COLO668 (cell line): Measurements from ENCODE around the gene CCDC187.
"Not testable (repeated sequence)": the region's sequence is repeated elsewhere in the genome, so short reads cannot be mapped to it uniquely, and the experiment has no call there.

Experiments used
- DNase-seq: peaks from one replicate; lab custom pipeline; 2025; ENCODE audit not compliant: unreplicated experiment; lab: John Stamatoyannopoulos, UW

CCDC187 gene

DNA sequence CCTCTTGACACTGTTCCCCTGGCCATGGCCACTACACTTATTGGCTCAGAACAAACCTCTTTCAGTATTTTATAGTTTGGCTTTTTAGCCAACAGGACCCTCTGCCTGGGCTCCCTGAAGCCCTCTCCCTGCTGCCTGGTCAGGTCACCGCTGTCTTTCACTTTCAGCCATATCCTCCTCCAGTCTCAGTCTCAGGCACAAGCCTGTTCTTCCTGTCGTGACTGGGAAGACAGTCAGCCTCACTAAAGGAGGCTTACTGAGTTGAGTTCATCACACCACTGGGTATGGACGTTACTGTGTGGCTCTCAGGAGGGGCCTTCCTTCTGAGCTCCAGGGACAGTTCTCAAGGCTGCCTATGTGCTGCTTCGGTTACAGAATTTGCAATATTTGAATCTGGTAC is 60.3 kb downstream of the CCDC187 start:
- no peak for DNase-seq

DNA sequence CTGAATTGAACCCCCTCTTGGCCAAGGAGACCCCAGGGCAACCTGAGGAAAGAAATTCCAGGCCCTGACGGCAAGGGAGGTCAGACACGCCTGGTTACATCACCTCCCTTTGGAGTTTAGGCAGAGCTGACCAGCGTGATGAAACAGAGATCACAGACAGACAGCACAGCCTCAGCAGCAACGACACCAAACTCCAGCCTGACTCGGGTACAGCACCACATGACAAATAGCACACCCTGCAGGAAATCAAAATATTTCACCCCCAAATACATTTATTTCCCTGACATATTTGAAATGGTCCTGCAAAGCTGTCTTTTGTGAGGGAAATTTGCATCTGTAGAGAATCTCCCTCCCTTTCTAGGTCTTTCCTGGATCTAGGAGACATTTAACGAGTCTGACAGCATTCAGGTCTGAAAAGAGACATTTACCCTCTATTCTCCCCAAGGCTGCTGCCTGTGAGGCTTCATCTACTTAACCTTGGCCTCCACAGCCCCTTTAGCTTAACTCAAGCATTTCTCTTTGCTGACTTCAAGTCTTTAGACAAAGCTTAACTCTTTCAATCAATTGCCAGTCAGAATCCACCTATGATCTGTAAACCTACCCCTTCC is 60.9 kb downstream of the CCDC187 start:
- DNase-seq: no peak

DNA sequence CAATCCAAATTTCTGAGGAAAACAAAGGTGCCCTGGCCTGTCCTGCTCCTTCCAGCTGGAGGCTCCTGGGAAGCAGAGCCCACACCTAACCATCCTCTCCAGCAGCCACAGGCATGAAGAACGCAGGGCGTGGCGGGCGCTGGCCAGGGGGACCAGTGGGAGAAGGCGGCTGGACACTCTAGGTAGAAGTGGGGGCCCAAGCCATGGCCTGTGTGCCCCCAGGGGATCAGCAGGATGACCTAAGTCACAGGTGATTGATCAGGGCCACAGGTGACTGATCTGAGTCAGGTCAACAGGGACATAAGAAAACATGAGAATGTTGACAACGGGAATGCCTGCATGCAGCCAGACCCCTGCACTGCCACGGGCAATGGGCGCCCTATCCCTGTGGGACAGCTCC is 61.6 kb downstream of the CCDC187 start:
- DNase-seq: no peak

DNA sequence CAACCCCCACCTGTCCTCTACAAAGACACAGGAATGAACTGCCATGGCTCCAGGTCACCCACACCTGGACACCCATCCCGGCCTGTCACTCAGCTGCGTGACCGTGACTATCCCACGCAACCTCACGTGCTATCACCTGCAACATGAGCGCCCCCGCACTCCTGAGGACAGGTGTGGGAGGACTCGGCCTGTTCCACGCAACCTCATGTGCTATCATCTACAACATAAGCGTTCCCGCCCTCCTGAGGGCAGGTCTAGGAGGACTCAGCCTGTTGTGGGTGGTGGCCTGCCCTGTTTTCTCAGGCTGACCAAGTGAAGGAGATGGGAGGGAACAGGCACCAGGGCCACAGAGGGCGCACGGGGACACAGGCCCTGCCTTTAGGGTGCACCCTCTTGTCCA is 62.4 kb downstream of the CCDC187 start:
- peak; percentile 17 for DNase-seq

DNA sequence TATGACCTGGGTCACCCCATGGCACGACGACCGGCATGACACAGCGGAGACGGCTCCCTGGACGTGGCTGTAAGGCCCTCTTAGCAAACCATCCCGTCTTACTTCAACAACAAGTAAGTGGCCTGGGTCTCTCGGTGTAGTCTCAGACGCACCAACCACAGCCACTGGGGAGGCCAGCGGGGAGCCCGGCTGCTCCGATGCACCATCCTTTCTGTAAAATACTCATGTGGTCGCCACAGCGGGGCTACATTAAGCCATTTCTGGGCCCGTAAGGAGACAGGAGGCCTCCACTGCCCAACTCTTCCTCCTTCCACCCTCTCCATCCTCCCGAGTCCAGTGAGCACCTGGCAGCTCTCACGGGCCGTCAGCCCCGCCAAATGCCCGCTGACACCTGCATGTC is 63.0 kb downstream of the CCDC187 start:
- DNase-seq: no peak

DNA sequence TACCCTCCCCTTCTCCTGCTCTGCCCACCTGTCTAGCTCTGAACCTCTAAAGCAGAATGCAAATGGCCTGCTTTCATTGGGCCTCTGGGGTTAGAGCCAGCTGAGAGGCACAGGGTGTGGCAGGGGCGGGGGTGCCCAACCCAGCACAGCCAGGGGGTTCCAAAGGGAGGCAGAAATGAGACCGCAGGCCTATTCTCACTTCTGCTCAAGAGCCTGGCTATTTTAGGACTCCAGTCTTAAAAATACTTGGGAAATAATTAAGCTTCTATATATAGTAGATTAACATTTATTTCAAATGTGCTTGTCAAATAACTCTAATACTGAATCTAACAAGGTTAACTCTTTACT is 63.9 kb downstream of the CCDC187 start:
- peak; percentile 54 for DNase-seq

DNA sequence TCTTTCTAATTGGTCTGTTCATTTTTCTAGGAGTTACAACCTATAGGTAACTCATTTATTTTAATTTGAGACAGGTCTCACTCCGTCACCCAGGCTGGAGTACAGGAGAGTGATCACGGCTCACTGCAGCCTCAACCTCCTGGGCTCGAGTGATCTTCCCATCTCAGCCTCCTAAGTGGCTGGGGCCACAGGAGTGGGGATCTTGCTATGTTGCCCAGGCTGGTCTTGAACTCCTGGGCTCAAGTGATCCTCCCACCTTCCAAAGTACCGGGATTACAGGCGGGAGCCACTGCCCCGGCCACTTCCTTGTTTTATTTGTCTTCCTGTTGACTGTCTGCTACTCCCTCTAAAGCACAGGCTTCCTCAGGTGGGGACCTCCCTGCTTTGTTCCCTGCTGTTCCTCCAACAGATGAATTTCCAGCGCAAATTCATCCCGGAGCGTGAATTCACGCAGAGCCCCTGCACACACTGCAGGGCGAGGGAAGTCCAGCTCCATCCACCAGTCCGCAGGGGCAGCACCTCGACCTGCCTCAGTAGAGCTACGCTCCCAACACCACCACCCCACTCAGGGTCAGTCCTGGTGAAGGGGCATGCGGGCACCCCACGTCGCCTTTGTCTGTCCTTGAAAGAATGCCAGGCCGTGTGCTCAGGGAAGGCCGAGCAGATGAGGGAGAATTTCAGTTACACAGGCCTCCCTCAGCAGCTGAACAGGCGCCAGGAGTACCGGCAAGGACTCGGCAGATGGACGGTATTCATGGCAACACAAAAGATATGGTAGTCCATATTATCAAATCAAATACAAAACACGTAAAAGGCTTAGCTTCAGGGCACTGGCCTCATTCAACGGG is 64.5 kb downstream of the CCDC187 start:
- peak; percentile 54 for DNase-seq

DNA sequence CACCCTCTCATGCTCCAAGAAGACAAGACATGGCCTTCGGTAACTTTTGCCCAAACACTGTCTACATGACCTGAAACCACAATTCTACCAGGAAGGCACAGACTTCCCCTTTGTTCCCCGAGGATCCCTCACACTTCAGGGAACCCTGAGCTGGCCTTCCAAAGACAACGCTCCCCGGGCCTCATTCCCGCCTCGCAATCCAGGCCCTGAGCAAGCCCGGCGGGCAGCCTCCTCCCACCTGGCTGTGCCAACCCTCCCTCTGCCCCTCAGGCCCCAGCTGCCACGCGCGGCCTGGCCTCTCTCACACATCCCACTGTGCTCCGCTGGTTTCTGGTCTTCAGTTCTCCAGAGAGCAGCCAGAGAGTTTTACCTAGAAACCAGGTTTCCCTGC is 65.6 kb downstream of the CCDC187 start:
- DNase-seq: no peak

DNA sequence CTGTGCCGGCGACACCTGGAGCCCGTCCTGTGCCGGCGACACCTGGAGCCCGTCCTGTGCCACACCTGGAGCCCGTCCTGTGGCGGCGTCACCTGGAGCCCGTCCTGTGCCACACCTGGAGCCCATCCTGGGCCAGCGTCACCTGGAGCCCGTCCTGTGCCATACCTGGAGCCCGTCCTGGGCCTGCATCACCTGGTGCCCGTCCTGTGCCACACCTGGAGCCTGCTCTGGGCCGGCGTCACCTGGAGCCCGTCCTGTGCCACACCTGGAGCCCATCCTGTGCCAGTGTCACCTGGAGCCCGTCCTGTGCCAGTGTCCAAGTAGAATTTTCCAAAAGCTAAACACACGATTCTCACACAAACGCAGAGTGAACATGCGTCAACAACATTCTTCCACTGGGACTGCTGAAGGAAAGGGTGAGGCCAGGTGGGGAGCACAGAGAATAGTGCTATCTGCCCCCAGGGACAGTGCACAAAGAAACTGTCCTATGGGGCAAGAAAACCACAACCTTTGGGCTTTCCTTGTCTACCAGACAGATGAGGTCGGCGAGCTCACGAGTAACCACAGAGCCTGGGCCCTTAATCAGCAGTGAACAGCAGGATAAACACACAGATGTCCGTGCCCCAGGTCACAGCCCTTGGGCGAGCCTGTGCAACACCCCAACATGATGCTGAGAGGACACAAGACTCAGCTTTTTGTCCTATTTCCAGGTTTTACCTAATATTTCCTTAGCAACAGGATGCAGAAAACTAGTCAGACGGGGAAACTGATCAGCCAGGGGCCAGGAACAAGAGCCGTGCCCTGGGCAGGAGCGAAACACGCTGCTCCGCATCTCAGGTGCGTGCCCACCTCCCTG is 66.2 kb downstream of the CCDC187 start:
- no peak for DNase-seq

DNA sequence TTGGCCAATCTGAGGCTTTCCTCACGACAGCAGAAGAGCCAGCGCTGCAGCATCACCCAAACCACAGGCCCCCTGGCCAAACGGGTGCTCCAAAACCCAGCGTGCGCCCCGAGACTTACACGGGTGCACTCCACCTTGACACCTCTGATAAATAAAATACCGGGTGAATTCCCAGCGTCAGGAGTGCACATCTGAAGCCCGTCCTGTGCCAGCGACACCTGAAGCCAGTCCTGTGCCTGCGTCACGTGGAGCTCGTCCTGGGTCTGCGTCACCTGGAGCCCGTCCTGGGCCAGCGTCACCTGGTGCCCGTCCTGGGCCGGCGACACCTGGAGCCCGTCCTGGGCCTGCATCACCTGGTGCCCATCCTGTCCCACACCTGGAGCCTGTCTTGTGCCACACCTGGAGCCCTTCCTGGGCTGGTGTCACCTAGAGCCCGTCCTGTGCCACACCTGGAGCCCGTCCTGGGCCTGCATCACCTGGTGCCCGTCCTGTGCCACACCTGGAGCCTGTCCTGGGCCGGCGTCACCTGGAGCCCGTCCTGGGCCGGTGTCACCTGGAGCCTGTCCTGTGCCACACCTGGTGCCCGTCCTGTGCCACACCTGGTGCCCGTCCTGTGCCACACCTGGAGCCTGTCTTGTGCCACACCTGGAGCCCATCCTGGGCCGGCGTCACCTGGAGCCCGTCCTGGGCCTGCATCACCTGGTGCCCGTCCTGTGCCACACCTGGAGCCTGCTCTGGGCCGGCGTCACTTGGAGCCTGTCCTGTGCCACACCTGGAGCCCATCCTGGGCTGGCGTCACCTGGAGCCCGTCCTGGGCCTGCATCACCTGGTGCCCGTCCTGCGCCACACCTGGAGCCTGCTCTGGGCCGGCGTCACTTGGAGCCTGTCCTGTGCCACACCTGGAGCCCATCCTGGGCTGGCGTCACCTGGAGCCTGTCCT is 67.2 kb downstream of the CCDC187 start:
- not testable (repeated sequence) for DNase-seq

DNA sequence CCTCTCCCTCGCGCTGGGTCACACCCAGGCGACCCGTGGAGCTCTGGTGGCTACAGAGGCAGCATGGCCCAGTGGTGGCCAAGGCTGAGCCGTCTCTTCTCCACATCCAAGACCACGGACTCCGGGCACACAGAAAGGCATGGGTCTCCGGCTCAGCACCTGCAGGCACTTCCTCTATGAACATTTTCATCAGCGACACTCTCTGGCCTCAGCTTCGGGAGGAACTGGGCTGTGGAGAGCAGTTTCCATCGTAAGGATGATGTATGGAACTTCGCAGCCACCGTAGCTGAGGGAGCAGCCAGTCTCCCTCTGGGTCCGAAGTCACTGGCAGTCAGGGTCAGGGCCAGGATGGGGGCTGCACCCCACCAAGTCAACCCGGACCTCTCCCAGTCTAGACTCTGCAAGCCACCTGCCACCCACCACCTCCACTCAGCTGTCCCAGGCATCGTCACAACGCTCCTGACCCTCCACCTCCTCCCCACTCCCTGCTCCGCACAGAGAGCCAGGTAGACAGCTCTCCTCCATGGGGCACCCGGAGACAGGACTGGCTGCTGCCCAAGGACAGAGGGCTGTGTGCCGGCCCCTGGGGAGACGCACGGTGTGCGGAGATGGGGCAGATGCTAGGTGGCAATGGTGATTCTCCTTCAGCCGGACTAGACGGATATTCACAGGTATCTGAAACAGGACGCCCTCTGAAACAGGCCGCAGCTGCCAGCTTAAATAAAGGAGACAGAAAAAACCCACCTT is 68.0 kb downstream of the CCDC187 start:
- no peak for DNase-seq

DNA sequence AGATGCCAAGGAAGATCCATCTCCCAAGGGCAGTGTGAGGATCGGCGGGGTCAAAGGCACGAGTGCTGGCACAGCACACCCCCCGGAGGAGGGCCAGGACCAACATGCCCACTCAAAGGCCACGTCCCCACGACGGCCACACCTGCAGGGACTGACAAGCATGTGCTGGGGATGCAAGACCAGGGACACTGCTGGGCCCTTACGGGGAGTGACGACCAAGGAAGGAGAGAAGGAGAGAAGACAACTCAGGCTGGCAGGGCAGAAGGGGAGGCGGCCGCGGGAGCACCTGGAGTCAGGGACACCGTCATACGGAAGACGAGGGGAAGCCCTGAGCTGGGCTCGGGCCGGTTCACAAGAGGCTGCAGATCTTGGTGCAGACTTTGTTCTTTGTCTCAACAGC is 68.7 kb downstream of the CCDC187 start:
- no peak for DNase-seq

DNA sequence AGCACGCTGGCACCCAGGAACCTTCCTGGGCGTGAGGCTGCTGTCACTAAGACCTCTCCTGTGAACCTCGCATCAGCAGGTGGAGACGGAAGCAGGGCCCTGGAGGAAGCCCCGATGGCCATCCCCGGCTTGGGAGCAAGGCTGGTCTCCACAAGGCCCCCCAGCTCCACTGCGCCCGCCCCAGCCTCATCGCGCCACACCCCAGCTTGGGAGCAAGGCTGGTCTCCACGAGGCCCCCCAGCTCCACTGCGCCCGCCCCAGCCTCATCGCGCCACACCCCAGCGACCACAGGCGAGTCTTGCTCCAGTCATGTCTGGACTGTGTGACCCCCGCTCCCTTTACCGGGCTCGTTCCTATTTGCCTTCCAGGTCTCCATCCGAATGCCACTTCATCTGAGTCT is 69.3 kb downstream of the CCDC187 start:
- DNase-seq: no peak

DNA sequence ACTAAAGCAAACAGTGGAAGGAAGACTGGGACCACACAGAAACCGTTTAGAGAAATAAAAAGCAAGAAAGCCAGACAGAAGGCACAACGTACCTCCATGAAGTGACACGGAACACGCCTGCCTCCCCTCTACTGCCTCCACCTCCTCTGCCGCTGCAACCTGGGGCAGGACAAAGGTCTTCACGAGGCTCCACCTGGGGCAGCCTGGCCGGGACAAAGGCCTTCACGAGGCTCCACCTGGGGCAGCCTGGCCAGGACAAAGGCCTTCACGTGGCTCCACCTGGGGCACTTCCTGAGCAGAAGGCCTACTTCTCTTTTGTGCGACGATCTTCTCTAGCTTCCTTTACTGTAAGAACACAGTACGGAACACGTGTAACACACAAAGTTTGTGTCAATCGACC is 70.0 kb downstream of the CCDC187 start:
- no peak for DNase-seq

DNA sequence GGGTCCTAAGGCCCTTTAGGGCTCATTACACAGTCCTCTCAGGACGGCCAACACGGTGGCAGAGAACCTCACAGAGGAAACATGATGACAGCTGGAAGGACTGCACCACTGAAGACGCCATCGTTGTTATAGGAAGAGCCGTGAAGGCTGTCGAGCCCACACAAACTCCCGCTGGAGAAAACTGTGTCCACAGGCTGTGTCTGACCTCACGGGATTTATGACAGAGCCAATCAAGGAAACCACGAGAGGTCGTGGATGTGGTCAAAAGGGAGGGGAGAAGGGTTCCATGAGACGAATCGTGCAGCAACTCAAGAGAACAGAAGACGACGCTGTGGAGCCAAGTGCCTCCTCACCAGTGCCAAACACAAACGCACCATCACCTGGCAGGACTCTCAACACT is 70.5 kb downstream of the CCDC187 start:
- DNase-seq: no peak

DNA sequence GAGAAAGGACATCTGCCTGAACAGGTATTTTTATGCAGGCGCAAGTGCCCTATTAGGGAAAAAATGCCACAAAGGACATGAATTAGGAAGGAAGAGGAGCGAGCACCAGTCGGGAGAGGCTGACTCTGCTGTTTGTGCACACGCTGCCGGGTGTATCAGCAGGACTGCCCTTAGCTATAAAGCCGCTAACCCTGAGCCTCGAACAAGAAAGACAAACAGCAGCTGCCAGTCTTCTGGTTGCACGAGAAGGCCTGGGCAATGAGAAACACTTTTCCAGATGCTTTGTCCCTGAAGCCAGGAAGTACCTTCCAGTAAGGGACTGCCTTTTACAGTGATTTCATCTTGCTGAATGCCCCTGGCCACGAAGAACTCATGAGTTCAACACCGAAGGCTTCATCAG is 70.9 kb downstream of the CCDC187 start:
- peak; percentile 26 for DNase-seq

DNA sequence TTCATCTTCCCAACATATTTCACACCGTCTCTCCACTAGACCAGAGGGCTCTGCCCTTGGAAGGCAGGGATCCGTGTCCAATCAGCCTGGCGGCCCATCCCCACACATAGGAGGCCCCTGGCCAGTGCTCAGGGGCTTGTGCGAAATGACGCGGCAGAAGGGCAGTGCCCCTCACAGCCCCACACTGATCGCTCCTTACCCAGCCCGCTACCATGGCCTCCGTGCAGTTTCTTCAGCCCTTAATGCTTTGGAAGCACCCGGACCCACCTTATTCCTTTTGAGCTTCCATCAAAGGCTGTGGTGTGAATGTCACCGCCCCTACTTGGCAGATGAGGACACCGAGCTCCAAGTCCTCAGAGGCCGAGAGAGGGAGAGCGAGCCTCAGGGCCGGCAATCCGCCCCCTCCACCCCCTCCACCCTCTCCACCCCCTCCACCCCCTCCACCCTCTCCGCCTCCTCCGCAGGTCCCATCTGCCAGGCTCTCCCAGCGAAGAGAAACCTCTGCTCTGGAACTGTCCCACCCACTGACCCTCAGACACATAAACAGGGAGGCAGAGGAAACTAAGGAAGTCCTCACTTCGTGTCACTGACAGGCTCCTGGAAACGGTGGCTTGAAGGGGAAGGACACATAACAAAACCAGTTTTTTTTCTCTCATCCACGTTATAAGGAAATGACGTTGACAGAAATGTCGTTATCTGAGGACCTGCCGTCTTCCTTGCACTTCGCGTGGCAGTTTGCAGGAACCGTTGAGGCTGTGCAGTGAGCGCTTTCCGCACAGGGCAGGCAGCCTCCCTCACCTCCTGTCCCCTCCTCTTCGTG is 72.2 kb downstream of the CCDC187 start:
- no peak for DNase-seq

DNA sequence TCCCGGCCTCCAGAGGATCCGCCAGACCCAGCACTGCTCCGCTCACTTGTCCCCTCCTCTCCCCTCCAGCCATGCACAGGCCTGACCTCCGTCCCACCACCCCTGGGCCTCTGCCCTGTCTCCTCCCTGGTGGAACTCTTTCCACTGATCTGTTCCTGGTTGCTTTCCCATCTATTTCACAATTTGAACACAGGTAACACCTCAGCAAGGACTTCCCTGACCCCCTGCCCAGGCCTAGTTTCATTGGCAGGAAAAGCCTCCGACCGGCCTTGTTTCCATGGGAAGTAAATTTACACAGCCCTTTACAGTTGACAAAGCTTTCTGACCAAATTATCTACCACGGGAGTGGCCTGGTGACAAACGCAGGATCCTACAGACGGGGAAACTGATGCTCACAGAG is 73.1 kb downstream of the CCDC187 start:
- DNase-seq: no peak

DNA sequence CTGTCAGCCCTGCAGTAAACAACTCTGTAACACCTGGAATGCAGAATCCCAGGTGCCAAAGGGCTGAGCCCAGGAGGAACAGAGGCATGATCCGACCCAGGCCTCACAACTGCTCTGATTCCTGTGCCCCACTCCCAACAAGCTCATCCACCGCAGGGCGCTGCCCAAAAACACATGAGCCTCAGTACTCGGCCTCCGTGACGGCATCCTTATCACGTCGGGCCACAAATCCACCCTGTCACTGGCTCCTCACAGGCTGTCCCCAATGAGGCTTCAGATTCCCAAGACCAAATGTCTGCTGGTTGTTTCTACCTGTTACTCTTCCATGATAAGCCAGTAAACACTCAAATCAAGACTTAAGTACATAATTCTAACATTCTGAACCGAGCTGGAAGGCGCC is 73.5 kb downstream of the CCDC187 start:
- DNase-seq: no peak
